HCT116 (cell line): ENCODE measurements around the gene WNK3. TPM values are rescaled to one million over a fixed set of nuclear protein-coding genes. Genes with fewer than 3 reads are reported as not detected.
A peak's percentile ranks its signal among the peaks of the same experiment; 100 is the strongest.

ENCODE experiments used
- ATAC-seq: fragments of 200-7000 bp; cut with Tn5 transposase; 2 replicates; pipeline ENCODE4 v1.9.1; 2020; ENCODE audit warnings: mild to moderate bottlenecking, moderate library complexity
- BruUV-seq: library from RNA; stranded (reverse); fragments of 400-500 nt; replicated peaks from 2 replicates; lab custom pipeline; 2021; lab: Mats Ljungman, UMichigan
- CTCF ChIA-PET: fragments of 300-600 bp; sonication (Branson Sonifier 250); formaldehyde crosslinking; loops from one replicate; lab custom pipeline; 2021; ENCODE audit warnings: antibody characterized with exemption; lab: Charles Lee
- POLR2A ChIA-PET: fragments of 300-600, 350-600 bp; sonication (Branson Sonifier 250); formaldehyde crosslinking; loops from one replicate; lab custom pipeline; 2021; ENCODE audit warnings: antibody characterized with exemption; lab: Charles Lee
- RAD21 ChIA-PET, 2 experiments: fragments of 300-600 bp; sonication (Branson Sonifier 250); formaldehyde crosslinking; loops; one replicate each; lab custom pipeline; 2023; ENCODE audit warnings: low total read pairs in 2 of 2; ENCODE audit not compliant: uncharacterized antibody in 2 of 2, unreplicated experiment in 2 of 2, low non-redundant PET in 1 of 2; lab: Charles Lee
- DNase-seq: peaks from one replicate; pipeline ENCODE4 v3.0.0-alpha.2; 2010; ENCODE audit warnings: low read depth, low spot score
- H2AFZ ChIP-seq: fragments of 200-600 bp; shearing (Covaris generic), sonication (generic); 2 replicates; pipeline ENCODE4 v1.6.1; 2017; ENCODE audit warnings: low read depth, mixed run types, mixed read lengths, antibody characterized with exemption, low read length; ENCODE audit not compliant: poor library complexity, severe bottlenecking
- H3K27ac ChIP-seq: 2 replicates; pipeline ENCODE4 v1.5.1; 2012; ENCODE audit warnings: low read depth, low read length
- H3K27me3 ChIP-seq: fragments of 200-600 bp; sonication (generic); 2 replicates; pipeline ENCODE4 v1.6.1; 2016; ENCODE audit warnings: mixed run types, low read length, mixed read lengths; ENCODE audit not compliant: insufficient read depth
- H3K36me3 ChIP-seq, 2 experiments: fragments of 200-500 bp in 1 of 2; fragments of 200-600 bp in 1 of 2; sonication (Bioruptor generic) in 1 of 2; sonication (generic) in 1 of 2; 2 replicates each; pipeline versions ENCODE4 v1.5.1 to v1.6.1; 2014 to 2016; ENCODE audit warnings: low read length in 2 of 2, inconsistent platforms in 1 of 2, mixed read lengths in 1 of 2, mixed run types in 1 of 2; ENCODE audit not compliant: insufficient read depth in 2 of 2, control insufficient read depth in 1 of 2
- H3K4me1 ChIP-seq, 2 experiments: fragments of 200-600 bp in 1 of 2; sonication (generic) in 1 of 2; 2 replicates each; pipeline versions ENCODE4 v1.5.1 to v1.6.1; 2012 to 2017; ENCODE audit warnings: low read length in 2 of 2, inconsistent platforms in 1 of 2, mild to moderate bottlenecking in 1 of 2, mixed read lengths in 1 of 2, mixed run types in 1 of 2, moderate library complexity in 1 of 2; ENCODE audit not compliant: insufficient read depth in 2 of 2, control insufficient read depth in 1 of 2
- H3K4me2 ChIP-seq: fragments of 200-600 bp; sonication (generic); 2 replicates; pipeline ENCODE4 v1.6.1; 2017; ENCODE audit warnings: mixed run types, low read length, mixed read lengths
- H3K4me3 ChIP-seq, 2 experiments: fragments of 200-600 bp in 1 of 2; sonication (generic) in 1 of 2; replicated peaks in 1 of 2; 2 replicates each; pipeline ENCODE4 v1.5.1; 2011 to 2016; ENCODE audit warnings: low read length in 2 of 2, control low read depth in 1 of 2, low read depth in 1 of 2, mild to moderate bottlenecking in 1 of 2, mixed read lengths in 1 of 2, mixed run types in 1 of 2
- H3K79me2 ChIP-seq: fragments of 200-600 bp; sonication (generic); 2 replicates; pipeline ENCODE4 v1.6.1; 2017; ENCODE audit warnings: mild to moderate bottlenecking, mixed run types, low read length, moderate library complexity, mixed read lengths; ENCODE audit not compliant: insufficient read depth
- H3K9ac ChIP-seq: fragments of 200-600 bp; sonication (generic); 2 replicates; pipeline ENCODE4 v1.6.1; 2016; ENCODE audit warnings: low read length, mixed read lengths
- H3K9me2 ChIP-seq: fragments of 200-600 bp; sonication (generic), shearing (Covaris generic); 2 replicates; pipeline ENCODE4 v1.6.1; 2017; ENCODE audit warnings: mixed run types, mild to moderate bottlenecking, moderate library complexity; ENCODE audit not compliant: insufficient read depth
- H3K9me3 ChIP-seq, 2 experiments: fragments of 200-500 bp in 1 of 2; fragments of 200-600 bp in 1 of 2; sonication (Bioruptor generic) in 1 of 2; sonication (generic) in 1 of 2; 2 replicates each; pipeline ENCODE4 v1.6.1; 2014 to 2017; ENCODE audit warnings: low read length in 2 of 2, mixed read lengths in 2 of 2, inconsistent platforms in 1 of 2, low read depth in 1 of 2, mild to moderate bottlenecking in 1 of 2, mixed run types in 1 of 2, moderate library complexity in 1 of 2; ENCODE audit not compliant: control insufficient read depth in 1 of 2, insufficient read depth in 1 of 2
- H4K20me1 ChIP-seq: fragments of 200-600 bp; sonication (generic), shearing (Covaris generic); 2 replicates; pipeline ENCODE4 v1.6.1; 2017; ENCODE audit warnings: mixed run types, mild to moderate bottlenecking, moderate library complexity; ENCODE audit not compliant: insufficient read depth
- EGR1 ChIP-seq: IDR thresholded peaks from 2 replicates; pipeline ENCODE4 v1.6.1; 2012; ENCODE audit warnings: low read depth
- EZH2 ChIP-seq: fragments of 200-600 bp; sonication (generic); IDR thresholded peaks from 2 replicates; pipeline ENCODE4 v1.6.1; 2017; ENCODE audit warnings: antibody characterized with exemption, mixed run types
- EZH2phosphoT487 ChIP-seq: fragments of 200-600 bp; IDR thresholded peaks from 2 replicates; pipeline ENCODE4 v1.6.1; 2018; ENCODE audit warnings: antibody characterized with exemption, borderline replicate concordance
- JUND ChIP-seq: IDR thresholded peaks from 2 replicates; pipeline ENCODE4 v1.6.1; 2012
- POLR2AphosphoS5 ChIP-seq: IDR thresholded peaks from 2 replicates; pipeline ENCODE4 v1.6.1; 2011; ENCODE audit warnings: mild to moderate bottlenecking, low read depth, low read length, moderate library complexity
- RAD21 ChIP-seq: IDR thresholded peaks from 2 replicates; pipeline ENCODE4 v1.6.1; 2012; ENCODE audit warnings: low read depth, mild to moderate bottlenecking
- SIN3A ChIP-seq: IDR thresholded peaks from 2 replicates; pipeline ENCODE4 v1.6.1; 2012; ENCODE audit warnings: low read depth
- ZNF274 ChIP-seq: fragments of 200-500 bp; sonication (Bioruptor generic); IDR thresholded peaks from 2 replicates; pipeline ENCODE4 v1.6.1; 2014; ENCODE audit warnings: mild to moderate bottlenecking, low read depth, low read length, inconsistent platforms
- intact Hi-C: fragments of 100-400 bp; cut with micrococcal nuclease; formaldehyde crosslinking; loops from 2 replicates; pipeline ENCODE4 v1.10.0; 2022
- total RNA-seq: library from RNA; stranded (reverse); gene quantifications from one replicate; pipeline ENCODE4 v1.2.1, GENCODE V29; 2021; ENCODE audit not compliant: unreplicated experiment
- TF ChIP-seq, protein P1 (sequence below): IDR thresholded peaks from 2 replicates; pipeline ENCODE4 v1.6.1; 2011; ENCODE audit warnings: mild to moderate bottlenecking, low read length, moderate library complexity; ENCODE audit not compliant: insufficient replicate concordance; ENCODE audit errors: extremely low read depth
- TF ChIP-seq, protein P2 (sequence below): IDR thresholded peaks from 2 replicates; pipeline ENCODE4 v1.6.1; 2012
- TF ChIP-seq, protein P3 (sequence below), 3 experiments: fragments of 200-600 bp in 1 of 3; sonication (generic) in 1 of 3; IDR thresholded peaks in 2 of 3; conservative IDR thresholded peaks in 1 of 3; 2 replicates each; pipeline ENCODE4 v1.5.1; 2012 to 2017; ENCODE audit warnings: low read depth in 2 of 3, low read length in 2 of 3, antibody characterized with exemption in 1 of 3, borderline replicate concordance in 1 of 3, control low read depth in 1 of 3, mild to moderate bottlenecking in 1 of 3, mixed read lengths in 1 of 3, mixed run types in 1 of 3, moderate library complexity in 1 of 3; ENCODE audit not compliant: insufficient read depth in 1 of 3

The WNK3 gene
- total RNA-seq, 1 experiment from 2014 or later, result 0.05 TPM

DNA sequence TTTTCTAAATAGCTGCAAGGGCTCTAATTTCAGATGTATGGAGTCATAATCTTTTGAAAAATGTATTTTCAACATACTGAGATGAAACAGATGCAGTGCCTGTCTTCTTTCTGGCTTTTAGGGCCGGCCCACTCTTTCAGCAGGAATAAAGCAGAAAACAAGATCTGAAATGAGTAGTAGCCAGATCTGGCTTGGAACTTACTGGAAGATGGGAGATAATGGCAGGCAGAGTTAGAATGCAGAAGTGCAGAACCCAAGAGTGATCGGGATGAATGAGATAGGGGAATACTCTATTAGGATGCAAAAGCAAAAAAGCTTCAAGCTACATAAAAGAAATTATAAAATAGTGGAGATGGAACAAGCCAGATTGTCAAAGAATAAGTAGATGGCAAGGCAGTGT is 173.4 kb downstream of the WNK3 start:
- Histone ChIP-seq H3K9me3 (no peaks in the 10 kb centered on the region), H3K36me3 (no peaks in the 10 kb centered on the region), H4K20me1 (no peaks in the 10 kb centered on the region), H3K4me2 (no peak overlapping the region), H3K79me2 (peaks cover 31% of the 10 kb centered on the region), H3K4me3 (no peak overlapping the region), H3K27ac (no peak overlapping the region), H3K9me2 (no peaks in the 10 kb centered on the region), H3K4me1 (peaks cover 4 to 12% of the 10 kb centered on the region in 2 experiments; a peak in 3 of 4 replicates), H3K9ac (no peak overlapping the region), H2AFZ (no peak overlapping the region), H3K27me3 (no peaks in the 10 kb centered on the region)
- no peak for TF ChIP-seq RAD21
- intact Hi-C loops, result loop anchor here (5.0 to 10.0 kb wide), 2 partner anchors 142 to 260 kb away; partner anchors contain the start of genes PHF8 and TSR2
- RAD21 ChIA-PET, result no interaction called here
- ATAC-seq (no peak), DNase-seq (no peak)
- no TSS peak for BruUV-seq
- POLR2A ChIA-PET, result no interaction called here
- CTCF ChIA-PET, result no interaction called here

DNA sequence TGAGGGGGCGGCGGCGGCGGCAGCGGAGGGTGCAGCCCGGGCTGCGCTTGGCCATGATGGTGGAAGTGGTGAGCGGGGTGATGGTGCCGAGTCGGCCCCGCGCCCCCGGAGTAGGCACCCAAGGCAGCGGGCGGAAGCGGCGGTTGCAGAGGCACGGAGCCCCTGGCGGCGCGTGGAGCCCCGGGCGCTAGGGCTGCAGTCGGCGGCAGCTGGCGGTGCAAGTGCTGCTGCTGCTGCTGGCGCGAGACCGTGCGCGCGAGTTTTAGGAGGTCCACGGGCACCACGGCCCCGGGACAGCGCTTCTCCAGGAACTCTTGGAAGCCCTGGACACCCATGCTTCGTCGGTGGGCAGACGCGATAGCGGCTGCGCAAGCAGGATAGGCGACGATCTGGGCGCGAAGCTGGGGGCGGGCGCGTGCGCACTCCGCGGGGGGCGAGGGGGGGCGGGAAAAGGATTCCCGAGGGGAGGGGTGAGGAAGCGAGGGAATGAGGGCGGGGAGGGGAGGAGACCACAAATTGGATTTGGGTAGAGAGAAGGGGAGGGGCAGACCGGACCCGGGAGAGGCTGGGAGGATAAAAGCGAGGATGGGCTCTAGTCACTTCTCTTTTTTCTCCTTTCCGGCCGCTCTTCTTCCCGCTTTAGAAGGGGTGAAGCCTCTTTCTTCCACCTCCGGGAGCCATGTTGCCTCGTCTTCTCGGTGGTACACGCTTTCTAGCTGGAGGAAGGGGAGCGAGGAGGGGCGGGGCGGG is 174.8 kb downstream of the WNK3 start, which contains the start of gene FAM120C:
Gene FAM120C (minus strand): TSS at position 391 of the 750 bp plus-strand sequence. CDS start 56 bp downstream, at position 335.
- Histone ChIP-seq H3K9me3 (no peaks in the 10 kb centered on the region), H3K27ac (peak within 1 kb of the TSS; percentile 94), H3K4me2 (peak within 1 kb of the TSS; percentile 86), H3K9me2 (no peaks in the 10 kb centered on the region), H3K27me3 (no peaks in the 10 kb centered on the region), H3K4me3 (peak within 1 kb of the TSS; percentile 60 to 70), H3K36me3 (no peaks in the 10 kb centered on the region), H3K79me2 (peaks cover 46% of the 10 kb centered on the region), H4K20me1 (no peaks in the 10 kb centered on the region), H2AFZ (no peak within 1 kb of the TSS), H3K9ac (peak within 1 kb of the TSS; percentile 89), H3K4me1 (peaks cover 4 to 23% of the 10 kb centered on the region in 2 experiments; a peak in 3 of 4 replicates)
- ChIA-PET RAD21 (no interaction called here), POLR2A (interaction anchor here (0.6 to 0.7 kb wide), 4 partner anchors 8 to 1208 kb away, joined by 3 to 4 read pairs (median 3); no protein-coding TSS in a partner anchor), CTCF (no interaction called here)
- no TSS peak for BruUV-seq
- peak; percentile 56 for DNase-seq
- intact Hi-C loops, result loop anchor here (5.0 to 10.0 kb wide), 2 partner anchors 141 to 262 kb away; partner anchors contain the start of genes PHF8 and TSR2
- peak; percentile 72 for ATAC-seq
- TF ChIP-seq, protein P1, sequence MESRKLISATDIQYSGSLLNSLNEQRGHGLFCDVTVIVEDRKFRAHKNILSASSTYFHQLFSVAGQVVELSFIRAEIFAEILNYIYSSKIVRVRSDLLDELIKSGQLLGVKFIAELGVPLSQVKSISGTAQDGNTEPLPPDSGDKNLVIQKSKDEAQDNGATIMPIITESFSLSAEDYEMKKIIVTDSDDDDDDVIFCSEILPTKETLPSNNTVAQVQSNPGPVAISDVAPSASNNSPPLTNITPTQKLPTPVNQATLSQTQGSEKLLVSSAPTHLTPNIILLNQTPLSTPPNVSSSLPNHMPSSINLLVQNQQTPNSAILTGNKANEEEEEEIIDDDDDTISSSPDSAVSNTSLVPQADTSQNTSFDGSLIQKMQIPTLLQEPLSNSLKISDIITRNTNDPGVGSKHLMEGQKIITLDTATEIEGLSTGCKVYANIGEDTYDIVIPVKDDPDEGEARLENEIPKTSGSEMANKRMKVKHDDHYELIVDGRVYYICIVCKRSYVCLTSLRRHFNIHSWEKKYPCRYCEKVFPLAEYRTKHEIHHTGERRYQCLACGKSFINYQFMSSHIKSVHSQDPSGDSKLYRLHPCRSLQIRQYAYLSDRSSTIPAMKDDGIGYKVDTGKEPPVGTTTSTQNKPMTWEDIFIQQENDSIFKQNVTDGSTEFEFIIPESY, result no peak
- TF ChIP-seq EGR1 (no peak), SIN3A (peak; percentile 56), ZNF274 (no peak), JUND (no peak), EZH2 (no peak), POLR2AphosphoS5 (peak; percentile 41; the same call in 1 of the 2 replicates), EZH2phosphoT487 (no peak), RAD21 (no peak)
- TF ChIP-seq, protein P2, sequence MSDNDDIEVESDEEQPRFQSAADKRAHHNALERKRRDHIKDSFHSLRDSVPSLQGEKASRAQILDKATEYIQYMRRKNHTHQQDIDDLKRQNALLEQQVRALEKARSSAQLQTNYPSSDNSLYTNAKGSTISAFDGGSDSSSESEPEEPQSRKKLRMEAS, result peak; percentile 51
- TF ChIP-seq, protein P3, sequence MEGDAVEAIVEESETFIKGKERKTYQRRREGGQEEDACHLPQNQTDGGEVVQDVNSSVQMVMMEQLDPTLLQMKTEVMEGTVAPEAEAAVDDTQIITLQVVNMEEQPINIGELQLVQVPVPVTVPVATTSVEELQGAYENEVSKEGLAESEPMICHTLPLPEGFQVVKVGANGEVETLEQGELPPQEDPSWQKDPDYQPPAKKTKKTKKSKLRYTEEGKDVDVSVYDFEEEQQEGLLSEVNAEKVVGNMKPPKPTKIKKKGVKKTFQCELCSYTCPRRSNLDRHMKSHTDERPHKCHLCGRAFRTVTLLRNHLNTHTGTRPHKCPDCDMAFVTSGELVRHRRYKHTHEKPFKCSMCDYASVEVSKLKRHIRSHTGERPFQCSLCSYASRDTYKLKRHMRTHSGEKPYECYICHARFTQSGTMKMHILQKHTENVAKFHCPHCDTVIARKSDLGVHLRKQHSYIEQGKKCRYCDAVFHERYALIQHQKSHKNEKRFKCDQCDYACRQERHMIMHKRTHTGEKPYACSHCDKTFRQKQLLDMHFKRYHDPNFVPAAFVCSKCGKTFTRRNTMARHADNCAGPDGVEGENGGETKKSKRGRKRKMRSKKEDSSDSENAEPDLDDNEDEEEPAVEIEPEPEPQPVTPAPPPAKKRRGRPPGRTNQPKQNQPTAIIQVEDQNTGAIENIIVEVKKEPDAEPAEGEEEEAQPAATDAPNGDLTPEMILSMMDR (IDR thresholded peaks at IDR 0.05 in 2 of 3, conservative IDR thresholded peaks at IDR 0.05 in 1 of 3; ENCODE audit: borderline replicate concordance in 1 of 3, insufficient read depth in 1 of 3, low read depth in 2 of 3, low read length in 2 of 3), result no peak
